ENCODE results near the gene PRELID1.

Gene PRELID1

DNA sequence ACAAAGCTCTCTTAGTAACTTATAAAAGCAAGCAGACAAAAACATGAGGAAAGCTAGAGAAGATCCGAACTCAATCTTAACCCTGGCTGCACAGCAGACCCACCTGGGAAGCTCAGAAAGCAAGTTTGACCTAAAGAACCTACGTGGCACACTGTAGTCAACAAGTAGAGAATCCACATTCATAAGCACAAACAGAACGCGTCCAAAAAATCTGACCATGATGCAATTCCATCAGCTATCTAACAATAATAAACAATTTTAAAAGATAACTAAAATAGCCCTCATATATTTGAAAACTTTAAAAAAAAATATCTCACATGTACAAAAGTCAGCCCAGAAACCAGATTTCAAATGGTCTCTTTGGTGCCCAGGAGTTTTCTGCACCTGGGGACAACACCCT, 43.2 kb downstream of the PRELID1 start:
- H3F3A ChIP-seq (ENCODE audit: insufficient read depth), result no peaks in the 10 kb centered on the region
- H3K4me2 ChIP-seq (ENCODE audit: low read depth, low read length, poor library complexity, severe bottlenecking), result no peak overlapping the region
- no peak overlapping the region for H3K9ac ChIP-seq (ENCODE audit: low read length)
- H4K20me1 ChIP-seq (ENCODE audit: low read depth, low read length), result no peaks in the 10 kb centered on the region; the same call in 1 of the 2 replicates
- H3K9me3 ChIP-seq (ENCODE audit: insufficient read depth, low read length), result no peaks in the 10 kb centered on the region
- H3K79me2 ChIP-seq (ENCODE audit: insufficient read depth, low read length), result peaks cover 85% of the 10 kb centered on the region
- H2AFZ ChIP-seq (ENCODE audit: low read depth, low read length, severe bottlenecking), result no peak overlapping the region
- TF ChIP-seq, protein P1, sequence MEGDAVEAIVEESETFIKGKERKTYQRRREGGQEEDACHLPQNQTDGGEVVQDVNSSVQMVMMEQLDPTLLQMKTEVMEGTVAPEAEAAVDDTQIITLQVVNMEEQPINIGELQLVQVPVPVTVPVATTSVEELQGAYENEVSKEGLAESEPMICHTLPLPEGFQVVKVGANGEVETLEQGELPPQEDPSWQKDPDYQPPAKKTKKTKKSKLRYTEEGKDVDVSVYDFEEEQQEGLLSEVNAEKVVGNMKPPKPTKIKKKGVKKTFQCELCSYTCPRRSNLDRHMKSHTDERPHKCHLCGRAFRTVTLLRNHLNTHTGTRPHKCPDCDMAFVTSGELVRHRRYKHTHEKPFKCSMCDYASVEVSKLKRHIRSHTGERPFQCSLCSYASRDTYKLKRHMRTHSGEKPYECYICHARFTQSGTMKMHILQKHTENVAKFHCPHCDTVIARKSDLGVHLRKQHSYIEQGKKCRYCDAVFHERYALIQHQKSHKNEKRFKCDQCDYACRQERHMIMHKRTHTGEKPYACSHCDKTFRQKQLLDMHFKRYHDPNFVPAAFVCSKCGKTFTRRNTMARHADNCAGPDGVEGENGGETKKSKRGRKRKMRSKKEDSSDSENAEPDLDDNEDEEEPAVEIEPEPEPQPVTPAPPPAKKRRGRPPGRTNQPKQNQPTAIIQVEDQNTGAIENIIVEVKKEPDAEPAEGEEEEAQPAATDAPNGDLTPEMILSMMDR (IDR thresholded peaks at IDR 0.05; ENCODE audit: insufficient read depth, low read length, poor library complexity, severe bottlenecking), result no peak
- TF ChIP-seq EZH2phosphoT487 (conservative IDR thresholded peaks at IDR 0.05; ENCODE audit: low read length), result no peak
- H3K27ac ChIP-seq (ENCODE audit: low read depth, low read length), result no peak overlapping the region
- no peak overlapping the region for H3K4me3 ChIP-seq (ENCODE audit: insufficient read depth, low read length, poor library complexity, severe bottlenecking)
- H3K36me3 ChIP-seq (ENCODE audit: low read length), result peaks cover 9% of the 10 kb centered on the region; the same call in 1 of the 2 replicates
- H3K27me3 ChIP-seq (ENCODE audit: low read length), result no peaks in the 10 kb centered on the region
- H3K9me2 ChIP-seq (replicated peaks; ENCODE audit: insufficient read depth, low read length), result no peaks in the 10 kb centered on the region

DNA sequence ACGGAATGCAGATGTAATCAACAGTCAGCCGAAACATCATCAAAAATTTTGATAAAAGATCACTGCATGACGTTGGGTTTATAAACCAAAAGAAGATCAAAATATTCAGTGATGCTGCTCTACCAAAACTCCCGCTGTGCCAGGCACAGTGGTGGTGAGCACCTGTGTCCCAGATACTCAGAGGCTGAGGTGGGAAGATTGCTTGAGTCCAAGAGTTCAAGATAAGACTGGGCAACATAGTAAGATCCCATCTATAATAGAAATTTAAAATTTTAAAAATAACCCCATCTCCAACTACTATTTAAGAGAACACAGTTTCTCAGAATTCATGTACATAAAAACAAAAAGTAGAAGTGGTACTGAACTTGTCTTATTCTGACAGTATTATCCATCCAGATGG, 44.1 kb downstream of the PRELID1 start:
- peaks cover 6% of the 10 kb centered on the region; the same call in 1 of the 2 replicates for H3K36me3 ChIP-seq (ENCODE audit: low read length)
- TF ChIP-seq, protein P1 (IDR thresholded peaks at IDR 0.05; ENCODE audit: insufficient read depth, low read length, poor library complexity, severe bottlenecking), result no peak
- no peak for TF ChIP-seq EZH2phosphoT487 (conservative IDR thresholded peaks at IDR 0.05; ENCODE audit: low read length)
- H4K20me1 ChIP-seq (ENCODE audit: low read depth, low read length), result no peaks in the 10 kb centered on the region; the same call in 1 of the 2 replicates
- H3F3A ChIP-seq (ENCODE audit: insufficient read depth), result no peaks in the 10 kb centered on the region
- H3K9me2 ChIP-seq (replicated peaks; ENCODE audit: insufficient read depth, low read length), result no peaks in the 10 kb centered on the region
- no peak overlapping the region for H3K27ac ChIP-seq (ENCODE audit: low read depth, low read length)
- H3K9me3 ChIP-seq (ENCODE audit: insufficient read depth, low read length), result no peaks in the 10 kb centered on the region
- H3K27me3 ChIP-seq (ENCODE audit: low read length), result no peaks in the 10 kb centered on the region
- H3K79me2 ChIP-seq (ENCODE audit: insufficient read depth, low read length), result peaks cover 78% of the 10 kb centered on the region
- no peak overlapping the region for H3K4me2 ChIP-seq (ENCODE audit: low read depth, low read length, poor library complexity, severe bottlenecking)
- H3K9ac ChIP-seq (ENCODE audit: low read length), result no peak overlapping the region
- no peak overlapping the region for H3K4me3 ChIP-seq (ENCODE audit: insufficient read depth, low read length, poor library complexity, severe bottlenecking)
- H2AFZ ChIP-seq (ENCODE audit: low read depth, low read length, severe bottlenecking), result no peak overlapping the region

DNA sequence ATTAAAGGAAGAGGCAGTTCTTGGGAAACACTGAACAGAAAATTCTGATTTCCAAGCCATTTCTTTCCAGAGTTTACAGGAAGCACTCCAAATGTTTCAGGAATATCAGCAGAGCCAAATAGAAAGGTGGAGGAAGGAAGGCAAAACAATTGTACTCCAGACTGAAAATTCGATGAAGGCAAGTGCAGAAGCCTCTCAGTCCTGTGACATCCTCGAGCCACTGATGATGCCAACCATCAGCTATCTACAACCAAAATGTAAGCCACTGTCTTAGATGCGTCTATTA, 45.7 kb downstream of the PRELID1 start:
- TF ChIP-seq, protein P1 (IDR thresholded peaks at IDR 0.05; ENCODE audit: insufficient read depth, low read length, poor library complexity, severe bottlenecking), result no peak
- no peak for TF ChIP-seq EZH2phosphoT487 (conservative IDR thresholded peaks at IDR 0.05; ENCODE audit: low read length)
- Histone ChIP-seq H3F3A (ENCODE audit: insufficient read depth) (no peaks in the 10 kb centered on the region), H3K79me2 (ENCODE audit: insufficient read depth, low read length) (peaks cover 66% of the 10 kb centered on the region), H3K9me2 (replicated peaks; ENCODE audit: insufficient read depth, low read length) (no peaks in the 10 kb centered on the region), H3K27me3 (ENCODE audit: low read length) (no peaks in the 10 kb centered on the region), H4K20me1 (ENCODE audit: low read depth, low read length) (no peaks in the 10 kb centered on the region; the same call in 1 of the 2 replicates), H3K4me3 (ENCODE audit: insufficient read depth, low read length, poor library complexity, severe bottlenecking) (peak overlapping the region; percentile 76), H3K4me2 (ENCODE audit: low read depth, low read length, poor library complexity, severe bottlenecking) (peak overlapping the region; percentile 97), H3K27ac (ENCODE audit: low read depth, low read length) (no peak overlapping the region), H3K9ac (ENCODE audit: low read length) (peak overlapping the region; percentile 70; the same call in 1 of the 2 replicates), H3K36me3 (ENCODE audit: low read length) (peaks cover 6% of the 10 kb centered on the region; the same call in 1 of the 2 replicates), H3K9me3 (ENCODE audit: insufficient read depth, low read length) (no peaks in the 10 kb centered on the region), H2AFZ (ENCODE audit: low read depth, low read length, severe bottlenecking) (no peak overlapping the region)
